HepG2 (cell line): Measurements from ENCODE around the gene MAPKAPK3. TPM values are rescaled to one million over a fixed set of nuclear protein-coding genes. Genes with fewer than 3 reads are reported as not detected.

Experiments
- ATAD3A ChIP-seq: sonication (generic); formaldehyde crosslinking; IDR thresholded peaks from 2 replicates; pipeline ENCODE4 v1.4.0; 2020; ENCODE audit warnings: missing genetic modification reagents
- EEA1 ChIP-seq: sonication (generic); formaldehyde crosslinking; IDR thresholded peaks from 2 replicates; pipeline ENCODE4 v1.5.1; 2020; ENCODE audit warnings: mild to moderate bottlenecking, missing genetic modification reagents, borderline replicate concordance
- FOXK1 ChIP-seq: sonication (generic); formaldehyde crosslinking; IDR thresholded peaks from 2 replicates; pipeline ENCODE4 v1.4.0; 2020; ENCODE audit warnings: low read depth, missing genetic modification reagents, borderline replicate concordance
- GATAD1 ChIP-seq: IDR thresholded peaks from 2 replicates; pipeline ENCODE4 v1.6.1; 2016; ENCODE audit warnings: missing genetic modification reagents, missing compliant biosample characterization
- GMEB1 ChIP-seq: sonication (generic); formaldehyde crosslinking; IDR thresholded peaks from 2 replicates; pipeline ENCODE4 v1.5.1; 2020; ENCODE audit warnings: missing genetic modification reagents, mild to moderate bottlenecking, borderline replicate concordance
- KDM2A ChIP-seq: sonication (generic); formaldehyde crosslinking; IDR thresholded peaks from 2 replicates; pipeline ENCODE4 v1.4.0; 2020; ENCODE audit warnings: low read depth, missing genetic modification reagents, borderline replicate concordance
- KMT2A ChIP-seq: sonication (generic); formaldehyde crosslinking; IDR thresholded peaks from 2 replicates; pipeline ENCODE4 v1.4.0; 2020; ENCODE audit warnings: missing genetic modification reagents
- MBD4 ChIP-seq: IDR thresholded peaks from 2 replicates; pipeline ENCODE4 v1.6.1; 2012; ENCODE audit warnings: low read length, inconsistent platforms, borderline replicate concordance
- NR2F2 ChIP-seq: IDR thresholded peaks from 2 replicates; pipeline ENCODE4 v1.6.1; 2012; ENCODE audit warnings: low read depth, inconsistent platforms, borderline replicate concordance
- POLR2AphosphoS5 ChIP-seq: IDR thresholded peaks from 2 replicates; pipeline ENCODE4 v1.6.1; 2012; ENCODE audit warnings: low read depth, low read length
- PRMT3 ChIP-seq: sonication (generic); formaldehyde crosslinking; IDR thresholded peaks from 2 replicates; pipeline ENCODE4 v1.8.1; 2022; ENCODE audit warnings: low read depth, mild to moderate bottlenecking, moderate library complexity, missing genetic modification reagents, borderline replicate concordance
- REPIN1 ChIP-seq: sonication (generic); formaldehyde crosslinking; IDR thresholded peaks from 2 replicates; pipeline ENCODE4 v1.8.0; 2022; ENCODE audit warnings: missing genetic modification reagents, low read depth, mild to moderate bottlenecking, borderline replicate concordance
- RXRB ChIP-seq: IDR thresholded peaks from 2 replicates; pipeline ENCODE4 v1.6.1; 2016; ENCODE audit warnings: borderline replicate concordance, missing genetic modification reagents, missing compliant biosample characterization
- SMAD1 ChIP-seq: sonication (generic); formaldehyde crosslinking; IDR thresholded peaks from 2 replicates; pipeline ENCODE4 v1.4.0; 2020; ENCODE audit warnings: missing genetic modification reagents, low read depth, mild to moderate bottlenecking, borderline replicate concordance
- SMAD3 ChIP-seq: sonication (generic); formaldehyde crosslinking; IDR thresholded peaks from 2 replicates; pipeline ENCODE4 v1.4.0; 2020; ENCODE audit warnings: missing genetic modification reagents
- SPEN ChIP-seq: sonication (generic); formaldehyde crosslinking; IDR thresholded peaks from 2 replicates; pipeline ENCODE4 v1.5.1; 2020; ENCODE audit warnings: low read depth, mild to moderate bottlenecking, missing genetic modification reagents
- TFE3 ChIP-seq: IDR thresholded peaks from 2 replicates; pipeline ENCODE4 v1.6.1; 2016
- XRCC5 ChIP-seq: fragments of 200-400 bp; formaldehyde crosslinking; optimal IDR thresholded peaks from 2 replicates; pipeline ENCODE3; 2017; ENCODE audit warnings: mild to moderate bottlenecking, low read length
- ZFP36L1 ChIP-seq: sonication (generic); formaldehyde crosslinking; IDR thresholded peaks from 2 replicates; pipeline ENCODE4 v1.8.0; 2022; ENCODE audit warnings: mild to moderate bottlenecking, missing genetic modification reagents, moderate library complexity
- ZFX ChIP-seq: sonication (generic); formaldehyde crosslinking; IDR thresholded peaks from 2 replicates; pipeline ENCODE4 v1.4.0; 2020; ENCODE audit warnings: mild to moderate bottlenecking, low read depth, missing genetic modification reagents, moderate library complexity
- ZNF225 ChIP-seq: sonication (generic); formaldehyde crosslinking; IDR thresholded peaks from 2 replicates; pipeline ENCODE4 v1.4.0; 2020; ENCODE audit warnings: mild to moderate bottlenecking, missing genetic modification reagents
- ZNF282 ChIP-seq: fragments of 450-650 bp; IDR thresholded peaks from 2 replicates; pipeline ENCODE4 v1.6.1; 2018; ENCODE audit not compliant: partially characterized antibody
- ZNF547 ChIP-seq: sonication (generic); formaldehyde crosslinking; IDR thresholded peaks from 2 replicates; pipeline ENCODE4 v1.5.1; 2020; ENCODE audit warnings: mild to moderate bottlenecking, missing genetic modification reagents
- ZNF644 ChIP-seq: IDR thresholded peaks from 2 replicates; pipeline ENCODE4 v1.6.1; 2016; ENCODE audit warnings: low read depth
- ZNF768 ChIP-seq: sonication (generic); formaldehyde crosslinking; IDR thresholded peaks from 2 replicates; pipeline ENCODE4 v1.4.0; 2020; ENCODE audit warnings: missing genetic modification reagents
- ZSCAN12 ChIP-seq: sonication (generic); formaldehyde crosslinking; IDR thresholded peaks from 2 replicates; pipeline ENCODE4 v1.9.0; 2021; ENCODE audit warnings: mild to moderate bottlenecking, missing genetic modification reagents
- ZSCAN25 ChIP-seq: sonication (generic); formaldehyde crosslinking; IDR thresholded peaks from 2 replicates; pipeline ENCODE4 v1.8.0; 2022; ENCODE audit warnings: mild to moderate bottlenecking, missing genetic modification reagents
- polyA plus RNA-seq, 8 experiments: library from polyadenylated mRNA; depleted of rRNA in 3 of 8; stranded (reverse) in 7 of 8; unstranded in 1 of 8; fragments of >200 nt; fragmentation: Illumina TruSeq in 4 of 8; extraction: Trizol in 4 of 8; gene quantifications; 2 replicates each; pipeline versions ENCODE4 v1.2.1 to v1.2.3, GENCODE V29; 2011 to 2016; ENCODE audit warnings: low read depth in 4 of 8, missing spikeins in 1 of 8, mixed read lengths in 1 of 8; ENCODE audit not compliant: insufficient read depth in 1 of 8
- total RNA-seq, 5 experiments: library from RNA; depleted of rRNA; stranded (reverse); fragments of >200 nt; fragmentation: Illumina TruSeq; extraction: Trizol; gene quantifications; 2 replicates each; pipeline ENCODE4 v1.2.3, GENCODE V29; 2016; ENCODE audit warnings: low read depth in 1 of 5

MAPKAPK3 gene
- total and polyA plus RNA-seq, 2 of the 13 experiments (the other 11 are each of a cell fraction or from before 2014, with no cell fraction given), result 39.9 to 41.2 TPM

GRCh38 chr3:50611464-50612233 lies 5.3 kb upstream of the MAPKAPK3 start, which contains the start of gene CISH (continued):
- TF ChIP-seq ZSCAN12 (CRISPR knock-in tag), result no peak
- TF ChIP-seq GATAD1 (CRISPR knock-in tag), result peak; percentile 32; the same call in 1 of the 2 replicates
- peak; percentile 76; the same call in 1 of the 2 replicates for TF ChIP-seq KDM2A
- peak; percentile 86; the same call in 1 of the 2 replicates for TF ChIP-seq SMAD1 (CRISPR knock-in tag)
- TF ChIP-seq ZSCAN25 (CRISPR knock-in tag), result peak; percentile 59; the same call in 1 of the 2 replicates
- peak; percentile 33; the same call in 1 of the 2 replicates for TF ChIP-seq KMT2A (CRISPR knock-in tag)
- no peak for TF ChIP-seq ZNF282
- TF ChIP-seq SMAD3 (CRISPR knock-in tag), result no peak
- peak; percentile 69 for TF ChIP-seq RXRB (CRISPR knock-in tag)
- peak; percentile 62 for TF ChIP-seq XRCC5
- no peak; the same call in 1 of the 2 replicates for TF ChIP-seq REPIN1 (CRISPR knock-in tag)
- peak; percentile 55; the same call in 1 of the 2 replicates for TF ChIP-seq POLR2AphosphoS5
- TF ChIP-seq SPEN (CRISPR knock-in tag), result peak; percentile 61; the same call in 1 of the 2 replicates
- peak; percentile 70; the same call in 1 of the 2 replicates for TF ChIP-seq TFE3
- peak; percentile 72; the same call in 1 of the 2 replicates for TF ChIP-seq FOXK1 (CRISPR knock-in tag)
- TF ChIP-seq ZFX, result peak; percentile 67
- TF ChIP-seq ZNF644 (CRISPR knock-in tag), result no peak
- TF ChIP-seq ZNF225 (CRISPR knock-in tag), result no peak; the same call in 1 of the 2 replicates
- 0 out of 2 replicates have a peak, but pooled peaks have one; percentile 60 for TF ChIP-seq EEA1 (CRISPR knock-in tag)
- TF ChIP-seq MBD4, result no peak
- TF ChIP-seq ATAD3A (CRISPR knock-in tag), result no peak
- peak; percentile 98 for TF ChIP-seq ZNF547 (CRISPR knock-in tag)
- peak; percentile 74; the same call in 1 of the 2 replicates for TF ChIP-seq ZNF768 (CRISPR knock-in tag)
- no peak for TF ChIP-seq NR2F2
- TF ChIP-seq PRMT3 (CRISPR knock-in tag), result 0 out of 2 replicates have a peak, but pooled peaks have one; percentile 32
- peak; percentile 75 for TF ChIP-seq GMEB1 (CRISPR knock-in tag)
- TF ChIP-seq ZFP36L1 (CRISPR knock-in tag), result peak; percentile 75; the same call in 1 of the 2 replicates
